Stimulated activated CD8-positive, alpha-beta memory T cell treated with anti-CD3 and anti-CD28 coated beads, Interleukin-7, amount 100 ng/mL, for 4 hours (primary cell): ENCODE measurements around the gene POLD2.

Experiments used
- DNase-seq, 2 donors: peaks; one replicate each; pipeline ENCODE4 v3.0.0-alpha.2; 2020; ENCODE audit warnings: low read depth in 2 of 2

POLD2 gene

DNA sequence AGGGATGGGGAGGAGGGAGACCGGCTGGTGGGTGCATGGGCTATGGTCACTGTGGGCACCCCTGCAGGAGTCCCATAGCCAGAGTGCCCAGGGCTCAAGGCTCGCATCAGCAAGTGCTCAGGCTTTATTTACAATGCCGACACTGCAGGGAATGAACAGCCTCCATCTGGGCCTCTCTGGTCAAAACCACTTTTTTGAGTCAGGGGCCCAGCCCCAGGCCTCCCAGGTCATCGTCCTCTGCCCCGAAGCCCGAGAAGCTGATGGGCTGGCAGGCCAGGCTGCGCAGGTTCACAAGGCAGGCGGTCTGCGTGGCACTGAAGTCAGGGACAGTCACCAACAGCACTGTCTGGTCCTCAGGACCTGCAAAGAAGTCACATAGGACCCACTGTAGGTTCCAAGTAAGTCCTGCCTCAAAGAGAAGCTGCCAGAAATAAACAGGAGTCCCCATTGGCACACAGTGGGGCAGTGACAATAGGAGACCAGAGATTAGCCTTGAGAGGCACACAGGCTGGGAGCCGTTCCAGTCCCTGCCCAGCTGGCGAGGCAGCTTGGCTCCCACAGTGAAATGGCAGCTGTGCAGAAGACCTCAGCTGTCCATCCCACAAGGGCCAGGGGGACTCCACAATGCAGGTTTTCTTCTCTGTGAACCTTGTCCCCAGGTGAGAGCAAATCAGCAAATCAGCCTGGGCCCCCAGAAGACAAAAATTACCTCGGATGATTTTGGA, 8.6 kb downstream of the POLD2 start:
- no peak for DNase-seq

DNA sequence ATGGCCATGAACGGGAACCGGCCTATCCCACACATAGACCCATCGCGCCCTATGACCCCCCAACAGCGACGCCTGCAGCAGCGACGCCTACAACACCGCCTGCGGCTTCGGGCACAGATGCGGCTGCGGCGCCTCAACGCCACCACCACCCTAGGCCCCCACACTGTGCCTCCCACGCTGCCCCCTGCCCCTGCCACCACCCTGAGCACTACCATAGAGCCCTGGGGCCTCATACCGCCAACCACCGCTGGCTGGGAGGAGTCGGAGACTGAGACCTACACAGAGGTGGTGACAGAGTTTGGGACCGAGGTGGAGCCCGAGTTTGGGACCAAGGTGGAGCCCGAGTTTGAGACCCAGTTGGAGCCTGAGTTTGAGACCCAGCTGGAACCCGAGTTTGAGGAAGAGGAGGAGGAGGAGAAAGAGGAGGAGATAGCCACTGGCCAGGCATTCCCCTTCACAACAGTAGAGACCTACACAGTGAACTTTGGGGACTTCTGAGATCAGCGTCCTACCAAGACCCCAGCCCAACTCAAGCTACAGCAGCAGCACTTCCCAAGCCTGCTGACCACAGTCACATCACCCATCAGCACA, 9.5 kb downstream of the POLD2 start:
- no peak for DNase-seq

DNA sequence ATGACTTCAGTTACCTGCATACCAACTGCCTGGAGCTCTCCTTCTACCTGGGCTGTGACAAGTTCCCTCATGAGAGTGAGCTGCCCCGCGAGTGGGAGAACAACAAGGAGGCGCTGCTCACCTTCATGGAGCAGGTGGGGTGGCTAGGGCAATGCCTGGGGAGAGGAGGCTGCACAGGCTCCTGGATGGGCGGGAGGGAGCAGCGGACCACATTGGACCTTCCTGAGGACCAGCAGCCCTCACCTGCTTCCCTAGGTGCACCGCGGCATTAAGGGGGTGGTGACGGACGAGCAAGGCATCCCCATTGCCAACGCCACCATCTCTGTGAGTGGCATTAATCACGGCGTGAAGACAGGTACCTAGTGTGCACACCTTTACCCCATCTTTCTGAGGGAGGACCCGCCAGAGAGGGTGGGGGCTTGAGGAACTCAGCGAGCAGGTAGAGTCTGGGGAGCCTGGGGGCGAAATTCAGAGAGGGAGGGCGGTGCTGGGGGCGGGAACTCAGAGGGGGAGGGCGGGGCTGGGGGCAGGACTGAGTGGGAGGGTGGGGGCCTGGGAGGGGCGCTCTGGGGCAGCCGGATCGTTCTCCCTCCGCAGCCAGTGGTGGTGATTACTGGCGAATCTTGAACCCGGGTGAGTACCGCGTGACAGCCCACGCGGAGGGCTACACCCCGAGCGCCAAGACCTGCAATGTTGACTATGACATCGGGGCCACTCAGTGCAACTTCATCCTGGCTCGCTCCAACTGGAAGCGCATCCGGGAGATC, 10.2 kb downstream of the POLD2 start:
- no peak for DNase-seq

DNA sequence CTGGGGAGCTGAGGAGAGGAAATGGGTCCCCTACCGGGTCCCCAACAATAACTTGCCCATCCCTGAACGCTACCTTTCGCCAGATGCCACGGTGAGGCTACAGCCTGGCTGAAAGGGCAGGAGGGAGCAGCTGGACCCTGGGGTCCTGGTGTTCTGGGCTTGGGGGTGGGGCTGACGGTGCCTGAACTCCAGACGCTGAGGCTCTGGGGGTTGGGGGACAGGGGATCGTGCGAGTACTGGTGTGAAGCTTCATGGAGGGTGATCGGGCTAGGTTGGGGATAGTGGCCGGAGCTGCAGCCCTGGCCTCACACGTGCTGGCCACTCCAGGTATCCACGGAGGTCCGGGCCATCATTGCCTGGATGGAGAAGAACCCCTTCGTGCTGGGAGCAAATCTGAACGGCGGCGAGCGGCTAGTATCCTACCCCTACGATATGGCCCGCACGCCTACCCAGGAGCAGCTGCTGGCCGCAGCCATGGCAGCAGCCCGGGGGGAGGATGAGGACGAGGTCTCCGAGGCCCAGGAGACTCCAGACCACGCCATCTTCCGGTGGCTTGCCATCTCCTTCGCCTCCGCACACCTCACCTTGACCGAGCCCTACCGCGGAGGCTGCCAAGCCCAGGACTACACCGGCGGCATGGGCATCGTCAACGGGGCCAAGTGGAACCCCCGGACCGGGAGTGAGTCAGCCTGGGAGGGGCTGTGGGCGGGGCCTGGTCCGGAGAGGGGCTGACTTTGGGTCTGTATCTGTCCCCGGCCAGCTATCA, 10.9 kb downstream of the POLD2 start:
- no peak for DNase-seq

DNA sequence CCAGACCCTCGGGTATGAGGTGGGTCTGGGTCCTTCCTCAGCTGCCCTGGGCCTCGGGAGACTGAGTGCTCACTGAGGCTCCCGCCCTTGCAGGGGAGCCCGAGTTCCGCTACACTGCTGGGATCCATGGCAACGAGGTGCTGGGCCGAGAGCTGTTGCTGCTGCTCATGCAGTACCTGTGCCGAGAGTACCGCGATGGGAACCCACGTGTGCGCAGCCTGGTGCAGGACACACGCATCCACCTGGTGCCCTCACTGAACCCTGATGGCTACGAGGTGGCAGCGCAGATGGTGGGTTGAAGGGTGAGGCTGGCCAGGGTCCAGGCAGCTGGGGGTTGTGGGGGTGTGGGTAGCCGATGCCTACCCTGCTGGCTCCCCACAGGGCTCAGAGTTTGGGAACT, 11.6 kb downstream of the POLD2 start:
- DNase-seq: no peak

DNA sequence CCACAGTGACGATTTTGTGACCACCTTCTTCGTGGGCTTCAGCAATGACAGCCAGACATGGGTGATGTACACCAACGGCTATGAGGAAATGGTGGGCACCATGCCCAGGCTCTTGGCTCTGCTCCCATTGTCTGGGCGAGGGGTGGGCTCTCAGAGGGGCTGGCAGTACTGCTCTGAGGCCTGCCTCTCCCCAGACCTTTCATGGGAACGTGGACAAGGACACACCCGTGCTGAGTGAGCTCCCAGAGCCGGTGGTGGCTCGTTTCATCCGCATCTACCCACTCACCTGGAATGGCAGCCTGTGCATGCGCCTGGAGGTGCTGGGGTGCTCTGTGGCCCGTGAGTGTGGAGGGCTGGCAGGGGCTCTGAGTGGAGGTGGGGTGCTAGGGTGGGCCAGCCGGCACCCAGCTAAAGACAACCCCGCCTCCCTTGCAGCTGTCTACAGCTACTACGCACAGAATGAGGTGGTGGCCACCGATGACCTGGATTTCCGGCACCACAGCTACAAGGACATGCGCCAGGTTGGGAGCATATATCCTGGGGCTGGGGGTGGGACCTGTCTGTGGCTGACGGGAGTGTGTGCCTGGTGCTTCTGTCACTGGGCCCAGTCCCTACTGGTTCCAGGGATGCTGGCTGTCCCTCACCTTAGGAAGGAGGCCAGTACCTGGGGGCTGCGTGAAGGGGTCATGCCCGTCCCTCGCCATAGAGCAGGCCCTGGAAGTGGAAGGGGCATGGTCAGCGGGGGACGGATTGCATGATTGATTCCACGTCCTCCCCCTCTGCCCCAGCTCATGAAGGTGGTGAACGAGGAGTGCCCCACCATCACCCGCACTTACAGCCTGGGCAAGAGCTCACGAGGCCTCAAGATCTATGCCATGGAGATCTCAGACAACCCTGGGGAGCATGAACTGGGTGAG, 12.4 kb downstream of the POLD2 start:
- no peak for DNase-seq

DNA sequence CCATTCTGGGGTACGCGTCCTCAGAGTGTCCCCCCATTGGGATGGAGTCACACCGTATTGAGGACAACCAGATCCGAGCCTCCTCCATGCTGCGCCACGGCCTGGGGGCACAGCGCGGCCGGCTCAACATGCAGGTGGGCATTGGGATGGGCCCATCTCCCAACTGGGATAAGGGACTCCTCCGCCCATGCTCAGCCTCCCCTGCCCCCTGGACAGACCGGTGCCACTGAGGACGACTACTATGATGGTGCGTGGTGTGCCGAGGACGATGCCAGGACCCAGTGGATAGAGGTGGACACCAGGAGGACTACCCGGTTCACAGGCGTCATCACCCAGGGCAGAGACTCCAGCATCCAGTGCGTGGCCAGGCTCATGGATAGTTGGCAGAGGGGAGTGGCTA, 13.4 kb downstream of the POLD2 start:
- no peak for DNase-seq

DNA sequence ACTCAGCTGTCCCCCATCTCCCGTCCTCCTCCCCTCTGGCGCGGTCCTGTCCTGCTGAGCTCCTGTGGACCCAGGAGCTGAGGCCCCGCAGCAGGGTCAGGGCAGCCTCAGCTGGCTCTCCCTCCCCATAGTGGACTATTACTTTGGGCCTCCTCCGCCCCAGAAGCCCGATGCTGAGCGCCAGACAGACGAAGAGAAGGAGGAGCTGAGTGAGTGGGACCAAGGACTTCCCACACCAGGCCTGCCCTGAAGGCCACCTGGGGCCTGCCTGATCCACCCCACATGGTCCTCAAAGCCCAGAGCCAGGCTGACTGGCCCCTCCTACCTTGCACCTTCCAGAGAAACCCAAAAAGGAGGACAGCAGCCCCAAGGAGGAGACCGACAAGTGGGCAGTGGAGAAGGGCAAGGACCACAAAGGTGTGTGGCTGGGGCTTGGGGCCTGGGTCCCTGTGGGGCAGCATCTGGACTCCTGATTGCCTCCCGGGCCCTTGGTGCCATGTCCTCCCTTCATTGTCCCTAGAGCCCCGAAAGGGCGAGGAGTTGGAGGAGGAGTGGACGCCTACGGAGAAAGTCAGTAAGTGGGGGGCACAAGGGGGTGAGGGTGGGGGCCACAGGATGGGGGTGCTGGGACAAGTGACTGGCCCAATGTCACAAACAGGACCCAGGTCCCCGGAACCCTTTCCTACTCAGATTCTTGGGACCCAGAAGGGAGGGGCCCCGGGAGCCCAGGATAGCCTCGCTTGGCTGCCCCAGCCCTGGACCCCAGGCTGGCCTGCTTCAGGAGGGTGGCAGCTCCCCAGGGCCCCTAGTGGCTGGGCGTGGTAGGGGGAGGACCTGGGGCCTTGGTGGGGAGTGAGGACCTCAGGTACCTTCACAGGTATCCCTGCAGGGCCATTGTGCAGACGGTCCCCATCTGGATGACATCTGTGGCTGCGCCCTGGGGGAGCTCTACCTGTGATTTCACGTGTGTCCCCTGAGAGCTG, 14.3 kb downstream of the POLD2 start:
- DNase-seq: no peak

DNA sequence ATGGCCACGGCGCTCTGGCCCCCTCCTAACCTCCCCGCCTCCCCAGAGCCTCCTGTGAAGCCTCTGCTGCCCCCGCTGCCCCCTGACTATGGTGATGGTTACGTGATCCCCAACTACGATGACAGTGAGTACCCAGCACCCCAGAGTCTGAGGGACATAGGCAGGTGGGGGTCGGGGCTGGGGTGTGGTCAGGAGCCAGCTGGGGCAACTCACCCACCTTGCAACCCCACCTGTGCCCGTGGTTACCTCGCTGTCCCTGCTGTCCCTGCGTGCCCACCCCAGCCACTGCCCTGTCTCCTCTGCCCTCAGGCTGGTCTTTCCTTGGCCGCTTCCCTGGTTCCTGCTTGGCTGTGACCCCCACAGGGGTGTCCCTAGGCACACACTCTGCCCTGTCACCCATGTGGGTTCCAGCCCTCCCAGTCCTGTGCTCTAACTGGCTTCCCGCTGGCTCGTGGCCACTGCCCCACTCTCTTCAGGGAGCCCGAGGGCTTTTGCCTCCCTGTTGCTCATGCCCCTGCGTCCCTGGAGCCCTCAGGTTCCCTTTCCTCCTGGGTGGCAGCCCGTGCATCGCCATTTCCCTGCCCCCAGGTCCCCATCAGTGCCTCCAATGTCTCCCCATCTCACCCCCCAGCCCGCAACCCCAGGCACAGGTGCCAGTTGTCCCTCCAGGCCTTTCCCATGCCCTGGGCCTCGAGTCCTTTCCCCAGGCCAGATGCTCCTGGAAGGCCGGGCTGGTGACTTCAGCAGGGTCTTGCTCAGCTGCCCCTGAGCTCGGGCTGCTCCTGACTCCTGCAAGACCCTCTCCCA, 15.2 kb downstream of the POLD2 start:
- no peak for DNase-seq

DNA sequence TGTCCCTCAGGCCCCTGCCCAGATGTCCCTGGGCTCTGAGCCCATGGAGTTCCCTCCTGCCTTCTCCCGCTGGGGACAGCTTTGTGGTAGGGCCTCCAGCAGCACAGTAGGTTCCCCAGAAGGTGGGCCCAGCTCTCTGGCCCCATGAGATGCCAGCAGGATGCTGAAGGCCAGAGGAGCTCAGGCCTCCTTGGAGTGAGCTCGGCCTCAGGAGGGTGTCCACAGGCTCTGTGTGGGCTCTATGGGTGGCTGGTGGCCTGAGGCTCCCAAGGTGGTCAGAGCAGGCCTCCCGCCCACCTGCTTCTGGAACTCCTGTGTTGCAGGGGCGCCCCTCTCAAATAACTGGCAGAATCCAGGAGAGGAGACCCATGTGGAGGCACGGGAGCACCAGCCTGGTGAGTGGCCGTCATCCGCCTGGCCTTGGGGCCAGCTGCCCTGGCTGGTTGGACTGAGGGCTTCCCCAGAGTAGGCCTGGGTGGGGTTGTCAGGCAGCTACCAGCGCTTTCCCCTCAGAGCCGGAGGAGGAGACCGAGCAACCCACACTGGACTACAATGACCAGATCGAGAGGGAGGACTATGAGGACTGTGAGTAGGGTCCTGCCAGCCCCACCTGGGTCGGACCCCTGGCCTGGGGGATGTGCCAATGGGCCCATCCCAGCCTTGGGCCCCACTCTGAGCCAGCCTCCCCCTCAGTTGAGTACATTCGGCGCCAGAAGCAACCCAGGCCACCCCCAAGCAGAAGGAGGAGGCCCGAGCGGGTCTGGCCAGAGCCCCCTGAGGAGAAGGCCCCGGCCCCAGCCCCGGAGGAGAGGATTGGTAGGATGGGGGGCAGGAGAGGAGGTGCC, 16.0 kb downstream of the POLD2 start:
- DNase-seq: no peak

DNA sequence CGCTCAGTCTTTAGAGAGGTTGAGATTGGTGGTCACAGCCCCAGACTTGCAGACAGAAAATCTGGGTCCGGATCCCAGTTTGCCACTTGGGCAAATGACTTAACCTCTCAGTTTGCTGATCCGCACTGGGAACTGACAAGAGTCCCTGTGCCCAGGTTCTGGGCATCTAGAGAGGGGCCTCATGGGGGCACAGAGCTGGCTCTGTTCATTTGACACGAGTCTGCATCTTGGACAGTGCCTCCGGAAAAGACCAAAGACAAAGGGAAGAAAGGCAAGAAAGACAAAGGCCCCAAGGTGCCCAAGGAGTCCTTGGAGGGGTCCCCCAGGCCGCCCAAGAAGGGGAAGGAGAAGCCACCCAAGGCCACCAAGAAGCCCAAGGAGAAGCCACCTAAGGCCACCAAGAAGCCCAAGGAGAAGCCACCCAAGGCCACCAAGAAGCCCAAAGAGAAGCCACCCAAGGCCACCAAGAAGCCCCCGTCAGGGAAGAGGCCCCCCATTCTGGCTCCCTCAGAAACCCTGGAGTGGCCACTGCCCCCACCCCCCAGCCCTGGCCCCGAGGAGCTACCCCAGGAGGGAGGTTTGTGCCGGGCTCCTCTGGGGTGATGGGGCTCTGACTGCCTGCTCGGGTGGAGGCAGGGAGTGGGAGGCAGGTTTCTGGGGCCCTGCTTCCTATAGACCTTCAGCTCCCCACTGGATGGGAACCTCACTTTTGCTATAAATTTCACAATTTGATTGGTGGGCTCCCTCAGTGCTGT, 16.9 kb downstream of the POLD2 start:
- DNase-seq: no peak

DNA sequence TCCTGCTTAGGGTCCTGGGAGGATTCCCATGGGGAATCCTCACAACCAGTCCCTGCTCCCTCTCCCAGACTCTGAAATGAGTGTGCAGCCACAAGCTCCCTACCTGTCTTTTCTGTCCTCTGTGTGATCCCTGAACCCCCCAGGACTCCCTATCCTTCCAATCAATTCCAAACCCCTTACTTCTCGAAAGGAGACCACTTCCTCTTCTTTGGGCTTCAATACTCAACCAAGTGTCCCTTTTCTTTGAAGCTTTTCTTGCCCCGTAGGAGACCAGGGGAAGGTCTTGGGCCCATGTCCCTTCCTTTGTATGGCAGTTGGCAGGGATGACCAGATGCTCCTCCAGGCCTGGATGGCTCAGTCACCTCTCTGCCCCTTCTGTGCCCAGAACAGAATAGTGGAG, 17.5 kb downstream of the POLD2 start:
- no peak for DNase-seq

DNA sequence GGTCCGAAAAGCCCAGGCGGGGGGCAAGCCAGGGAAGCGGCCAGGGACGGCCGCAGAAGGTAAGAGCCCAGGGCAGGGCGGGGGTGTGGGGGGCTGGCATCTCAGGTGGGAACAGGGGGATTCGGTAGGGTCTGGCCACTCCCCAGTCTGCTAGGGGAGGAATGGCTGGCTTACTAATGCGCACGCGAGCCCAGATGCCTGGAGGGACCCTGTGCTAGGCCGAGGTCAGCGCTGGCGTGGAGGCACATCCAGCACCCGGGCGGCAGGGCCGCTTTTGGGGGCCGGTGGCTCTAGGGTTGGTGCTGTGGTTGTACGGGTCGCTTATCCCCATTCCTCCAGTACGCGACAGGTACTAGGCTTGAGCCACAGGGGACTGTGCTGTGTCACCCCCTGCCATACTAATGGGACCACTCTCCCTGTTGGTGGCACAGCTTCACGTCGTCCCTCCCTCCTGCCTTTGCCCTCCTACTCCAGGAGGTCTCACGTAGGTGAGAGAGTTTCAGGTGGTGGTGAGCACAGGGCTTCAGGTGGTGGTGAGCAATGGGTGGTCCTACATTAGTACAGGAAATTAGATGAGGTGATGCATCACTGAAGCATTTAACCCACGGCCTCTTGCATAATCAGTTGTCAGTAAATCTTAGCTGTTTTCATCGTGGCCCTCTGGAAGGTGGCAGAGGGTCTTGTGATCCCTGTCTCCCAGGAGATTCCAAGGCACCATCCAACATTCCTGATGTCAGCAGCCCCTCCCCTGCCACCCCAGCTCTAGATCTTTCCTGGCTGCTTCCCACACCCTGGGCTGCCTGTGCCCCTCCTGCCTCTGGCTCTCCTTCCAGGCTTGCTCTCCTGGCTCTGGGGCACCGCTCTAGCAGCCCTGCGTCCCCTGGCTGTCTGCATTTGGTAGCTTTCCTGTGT, 18.2 kb downstream of the POLD2 start:
- DNase-seq: no peak

DNA sequence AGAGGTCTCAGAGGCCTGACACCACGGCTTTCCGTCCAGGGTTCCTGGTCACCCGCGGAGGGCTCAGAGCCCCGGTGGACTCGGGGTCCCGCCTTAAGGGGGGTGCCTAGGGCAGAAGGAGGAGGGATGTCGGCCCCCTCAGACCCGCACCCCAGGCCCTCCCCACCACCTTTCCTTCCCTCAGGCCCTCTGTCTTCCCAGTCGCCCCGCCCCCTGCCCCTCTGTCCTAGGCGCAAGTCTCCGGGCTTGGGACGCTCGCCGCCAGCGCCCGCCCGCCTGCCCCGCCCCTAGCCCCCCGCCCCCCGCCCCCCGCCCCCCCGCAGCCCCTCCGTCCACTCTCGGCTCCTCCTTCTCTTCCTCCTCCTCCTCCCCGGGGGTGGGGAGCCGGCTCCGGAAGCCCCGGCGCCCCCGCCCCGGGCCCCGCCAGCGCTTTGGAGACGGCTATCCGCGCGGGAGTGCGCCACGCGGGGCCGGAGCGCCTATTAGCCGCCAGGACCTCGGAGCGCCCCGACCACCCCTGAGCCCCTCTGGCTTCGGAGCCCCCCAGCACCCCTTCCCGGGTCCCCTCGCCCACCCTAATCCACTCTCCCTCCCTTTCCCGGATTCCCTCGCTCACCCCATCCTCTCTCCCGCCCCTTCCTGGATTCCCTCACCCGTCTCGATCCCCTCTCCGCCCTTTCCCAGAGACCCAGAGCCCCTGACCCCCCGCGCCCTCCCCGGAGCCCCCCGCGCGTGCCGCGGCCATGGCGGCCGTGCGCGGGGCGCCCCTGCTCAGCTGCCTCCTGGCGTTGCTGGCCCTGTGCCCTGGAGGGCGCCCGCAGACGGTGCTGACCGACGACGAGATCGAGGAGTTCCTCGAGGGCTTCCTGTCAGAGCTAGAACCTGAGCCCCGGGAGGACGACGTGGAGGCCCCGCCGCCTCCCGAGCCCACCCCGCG, 19.2 kb downstream of the POLD2 start, which contains the start of gene AEBP1:
Gene AEBP1, plus strand, starts transcription at position 423 of the 937 bp plus-strand sequence. Its CDS starts 321 bp downstream, at position 744.
- DNase-seq: peak in 1 of 2 donors; percentile 38

DNA sequence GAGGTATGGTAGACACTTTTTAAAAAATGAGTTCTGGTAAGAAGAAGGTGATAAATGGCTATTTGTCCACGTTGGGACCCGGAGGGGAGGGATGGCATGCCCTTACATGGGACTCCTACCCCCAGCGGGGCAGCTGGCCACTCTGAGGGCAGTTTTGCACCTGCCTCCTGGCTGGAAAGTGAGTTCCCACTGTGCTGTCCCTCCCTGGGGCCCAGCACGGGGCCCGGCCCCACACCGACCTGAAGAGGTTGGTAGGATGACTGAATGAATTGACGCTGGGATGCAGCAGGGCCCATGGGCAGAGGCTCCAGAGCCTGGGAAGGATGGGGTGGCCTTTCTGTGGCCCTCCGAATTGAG, 19.8 kb downstream of the POLD2 start:
- no peak for DNase-seq
